ENCODE data around the gene GALNT4.

- TF ChIP-seq CTCF (IDR thresholded peaks at IDR 0.05) (no peak), POLR2A (IDR thresholded peaks at IDR 0.05) (no peak), EP300 (IDR thresholded peaks at IDR 0.05) (no peak), POLR2AphosphoS5 (IDR thresholded peaks at IDR 0.05) (no peak)
Measured at GRCh38 chr12:89481213-89481914, 43.2 kb downstream of the GALNT4 start.
